Smooth muscle cell (in vitro differentiated cells): ENCODE results near the gene LCP1. TPM values are rescaled to one million over a fixed set of nuclear protein-coding genes. Genes with fewer than 3 reads are reported as not detected.

ENCODE experiments used
- DNase-seq: peaks from one replicate; lab custom pipeline; 2025; ENCODE audit not compliant: unreplicated experiment; lab: John Stamatoyannopoulos, UW
- H2AFZ ChIP-seq: fragments of 200-600 bp; sonication (generic); 2 replicates; pipeline ENCODE4 v1.6.0; 2016; ENCODE audit warnings: antibody characterized with exemption, low read depth, mild to moderate bottlenecking
- H3F3A ChIP-seq: fragments of 200-600 bp; sonication (generic); 2 replicates; pipeline ENCODE4 v1.6.0; 2017; ENCODE audit warnings: antibody characterized with exemption, low read depth
- H3K27ac ChIP-seq: fragments of 200-600 bp; sonication (generic); 2 replicates; pipeline ENCODE4 v1.5.1; 2016; ENCODE audit warnings: low read depth, mild to moderate bottlenecking
- H3K27me3 ChIP-seq: fragments of 200-600 bp; sonication (generic); 2 replicates; pipeline ENCODE4 v1.6.1; 2016; ENCODE audit warnings: low read depth, mild to moderate bottlenecking
- H3K36me3 ChIP-seq: fragments of 200-600 bp; sonication (generic); 2 replicates; pipeline ENCODE4 v1.5.1; 2016; ENCODE audit warnings: low read depth
- H3K4me1 ChIP-seq: fragments of 200-600 bp; sonication (generic); 2 replicates; pipeline ENCODE4 v1.5.1; 2016; ENCODE audit warnings: low read depth
- H3K4me2 ChIP-seq: fragments of 200-600 bp; sonication (generic); 2 replicates; pipeline ENCODE4 v1.6.0; 2016; ENCODE audit warnings: mild to moderate bottlenecking
- H3K4me3 ChIP-seq: fragments of 200-600 bp; sonication (generic); 2 replicates; pipeline ENCODE4 v1.5.1; 2016; ENCODE audit warnings: mild to moderate bottlenecking
- H3K79me2 ChIP-seq: fragments of 200-600 bp; sonication (generic); 2 replicates; pipeline ENCODE4 v1.6.0; 2016; ENCODE audit warnings: low read depth, mild to moderate bottlenecking
- H3K9ac ChIP-seq: fragments of 200-600 bp; sonication (generic); 2 replicates; pipeline ENCODE4 v1.6.0; 2016; ENCODE audit warnings: low read depth
- H3K9me3 ChIP-seq: fragments of 200-600 bp; sonication (generic); replicated peaks from 2 replicates; pipeline ENCODE4 v1.5.1; 2016; ENCODE audit warnings: low read depth
- H4K20me1 ChIP-seq: fragments of 200-600 bp; sonication (generic); 2 replicates; pipeline ENCODE4 v1.6.0; 2016; ENCODE audit warnings: low read depth
- CTCF ChIP-seq: fragments of 200-600 bp; sonication (generic); IDR thresholded peaks from 2 replicates; pipeline ENCODE4 v1.5.1; 2017; ENCODE audit warnings: borderline replicate concordance, mild to moderate bottlenecking, antibody characterized with exemption; ENCODE audit not compliant: insufficient read depth, poor library complexity, severe bottlenecking
- WGBS: methylation state at CpG from one replicate; pipeline ENCODE4 v1.1.7; 2016; ENCODE audit warnings: low lambda C conversion rate; 5-methylcytosine and 5-hydroxymethylcytosine counted together
- polyA plus RNA-seq: library from polyadenylated mRNA; unstranded; fragments of >200 nt; fragmentation: Nextera tagmentation; extraction: Ambion mirVana; gene quantifications from 2 replicates; pipeline ENCODE4 v1.2.1, GENCODE V29; 2016
- total RNA-seq: library from RNA; depleted of rRNA; stranded (reverse); fragments of >200 nt; gene quantifications from 2 replicates; pipeline ENCODE4 v1.2.3, GENCODE V29; 2014

LCP1 gene
- total and polyA plus RNA-seq, 2 experiments from 2014 or later = 7.6 to 38.7 TPM

- no peaks in the 10 kb centered on the region for H3K9me3 ChIP-seq
- no peak overlapping the region for H3K9ac ChIP-seq
- H3K27me3 ChIP-seq = no peaks in the 10 kb centered on the region
- no peaks in the 10 kb centered on the region for H3K79me2 ChIP-seq
- no peak overlapping the region for H3K4me2 ChIP-seq
- WGBS = 74% methylated on average over 4 of the region's 4 CpGs
- no peak for DNase-seq
- H3K36me3 ChIP-seq = no peaks in the 10 kb centered on the region
- TF ChIP-seq CTCF = no peak
- no peaks in the 10 kb centered on the region for H3F3A ChIP-seq
- no peak overlapping the region for H3K27ac ChIP-seq
- H4K20me1 ChIP-seq = no peaks in the 10 kb centered on the region
- H2AFZ ChIP-seq = no peak overlapping the region
- no peak overlapping the region for H3K4me3 ChIP-seq
- no peaks in the 10 kb centered on the region for H3K4me1 ChIP-seq
These were observed 72.5 kb downstream of the LCP1 start for GRCh38 chr13:46109451-46109850.

GRCh38 chr13:46106839-46107371 is 75.1 kb downstream of the LCP1 start:
- Histone ChIP-seq H2AFZ (no peak overlapping the region), H3F3A (no peaks in the 10 kb centered on the region), H3K36me3 (no peaks in the 10 kb centered on the region), H3K9me3 (no peaks in the 10 kb centered on the region), H3K4me2 (no peak overlapping the region), H3K27ac (no peak overlapping the region), H3K79me2 (no peaks in the 10 kb centered on the region), H3K27me3 (no peaks in the 10 kb centered on the region), H3K4me3 (no peak overlapping the region), H3K4me1 (no peaks in the 10 kb centered on the region), H4K20me1 (no peaks in the 10 kb centered on the region), H3K9ac (no peak overlapping the region)
- no peak for TF ChIP-seq CTCF
- WGBS = 85% methylated on average over 4 of the region's 4 CpGs
- DNase-seq = no peak

- H3K4me3 ChIP-seq = no peak within 1 kb of the TSS
- H3K79me2 ChIP-seq = no peaks in the 10 kb centered on the region
- 96% methylated on average over 4 of the region's 4 CpGs for WGBS
- H3F3A ChIP-seq = no peaks in the 10 kb centered on the region
- no peaks in the 10 kb centered on the region for H3K9me3 ChIP-seq
- no peak within 1 kb of the TSS for H3K27ac ChIP-seq
- H4K20me1 ChIP-seq = no peaks in the 10 kb centered on the region
- no peaks in the 10 kb centered on the region for H3K27me3 ChIP-seq
- H3K9ac ChIP-seq = no peak within 1 kb of the TSS
- H3K36me3 ChIP-seq = no peaks in the 10 kb centered on the region
- H2AFZ ChIP-seq = no peak within 1 kb of the TSS
- no peaks in the 10 kb centered on the region for H3K4me1 ChIP-seq
- no peak within 1 kb of the TSS for H3K4me2 ChIP-seq
- DNase-seq = no peak
- TF ChIP-seq CTCF = no peak
These were observed 77.1 kb downstream of the LCP1 start, which contains the start of gene CPB2 for GRCh38 chr13:46104868-46105267. TSS of gene CPB2 (minus strand) at chr13:46105033. CDS start at chr13:46105009, 24 bp downstream.

GRCh38 chr13:46103037-46103436 is 78.9 kb downstream of the LCP1 start:
- H3K27me3 ChIP-seq = no peaks in the 10 kb centered on the region
- no peak overlapping the region for H3K9ac ChIP-seq
- no peaks in the 10 kb centered on the region for H3K79me2 ChIP-seq
- no peak overlapping the region for H3K4me2 ChIP-seq
- DNase-seq = no peak
- 94% methylated on average over 7 of the region's 7 CpGs for WGBS
- no peak overlapping the region for H3K27ac ChIP-seq
- H3F3A ChIP-seq = no peaks in the 10 kb centered on the region
- no peaks in the 10 kb centered on the region for H3K4me1 ChIP-seq
- H3K4me3 ChIP-seq = no peak overlapping the region
- H4K20me1 ChIP-seq = no peaks in the 10 kb centered on the region
- H3K9me3 ChIP-seq = no peaks in the 10 kb centered on the region
- no peak for TF ChIP-seq CTCF
- H2AFZ ChIP-seq = no peak overlapping the region
- H3K36me3 ChIP-seq = no peaks in the 10 kb centered on the region
